Measurements from ENCODE around the gene MSI2.

MSI2 gene

DNA sequence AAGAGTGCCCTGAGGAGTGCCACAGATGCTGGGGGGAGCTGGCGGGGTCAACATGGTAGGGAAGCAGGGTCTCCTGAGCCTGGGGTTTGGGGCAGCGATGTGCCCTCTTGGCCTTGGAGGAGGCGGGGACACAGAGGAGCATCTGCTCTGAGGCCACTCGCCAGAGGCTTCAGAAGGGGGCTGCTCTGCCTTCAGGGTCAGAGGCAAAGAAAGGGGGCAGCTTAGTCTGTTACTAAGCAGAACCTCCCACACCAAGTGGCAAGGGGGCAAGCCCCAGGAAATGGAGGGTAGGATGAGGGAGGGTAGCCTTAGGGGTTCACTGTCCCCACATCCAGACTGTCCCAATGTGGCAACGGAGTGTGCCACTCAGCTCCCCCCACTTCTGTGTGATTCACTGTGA is 470.5 kb downstream of the MSI2 start:
- no peaks in the 10 kb centered on the region for H3K27me3 ChIP-seq (ENCODE audit: control insufficient read depth, insufficient read depth, low read length)
- H3K9ac ChIP-seq (ENCODE audit: low read length): no peak overlapping the region
- H3K27ac ChIP-seq (ENCODE audit: low read depth, low read length): no peak overlapping the region
- H3K4me3 ChIP-seq (ENCODE audit: low read length): no peak overlapping the region
- H3K4me1 ChIP-seq (ENCODE audit: control insufficient read depth, insufficient read depth, low read length): no peaks in the 10 kb centered on the region
- H3K36me3 ChIP-seq (ENCODE audit: control insufficient read depth, insufficient read depth, low read length): no peaks in the 10 kb centered on the region

DNA sequence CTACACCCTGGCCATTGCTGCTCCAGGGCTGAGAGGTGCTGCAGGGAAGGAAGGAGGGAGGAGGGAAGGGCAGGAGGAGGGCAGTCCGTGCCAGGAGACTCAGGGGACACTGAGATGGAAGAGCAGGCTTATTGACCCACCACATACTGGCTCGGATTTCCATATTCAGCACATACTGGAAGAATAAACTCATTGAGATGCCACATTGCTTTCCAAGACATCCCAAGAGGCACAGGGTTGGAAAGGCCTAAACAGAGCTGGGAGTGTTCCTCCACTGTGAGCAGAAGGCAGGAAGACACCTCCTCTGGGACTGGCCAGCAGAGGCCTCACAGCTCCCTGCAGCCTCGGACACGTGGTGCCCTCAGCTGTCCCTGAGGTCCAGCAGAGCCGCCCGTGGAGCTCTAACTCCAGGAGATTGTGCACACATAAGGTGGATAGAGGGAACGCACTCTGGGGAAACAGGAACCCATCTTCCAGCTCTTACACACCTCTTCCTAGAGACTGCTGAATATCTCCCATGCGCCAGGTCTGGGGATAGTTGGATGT is 471.4 kb downstream of the MSI2 start:
- Histone ChIP-seq H3K9ac (ENCODE audit: low read length) (no peak overlapping the region), H3K27me3 (ENCODE audit: control insufficient read depth, insufficient read depth, low read length) (no peaks in the 10 kb centered on the region), H3K4me1 (ENCODE audit: control insufficient read depth, insufficient read depth, low read length) (no peaks in the 10 kb centered on the region), H3K4me3 (ENCODE audit: low read length) (no peak overlapping the region), H3K36me3 (ENCODE audit: control insufficient read depth, insufficient read depth, low read length) (no peaks in the 10 kb centered on the region), H3K27ac (ENCODE audit: low read depth, low read length) (no peak overlapping the region)

DNA sequence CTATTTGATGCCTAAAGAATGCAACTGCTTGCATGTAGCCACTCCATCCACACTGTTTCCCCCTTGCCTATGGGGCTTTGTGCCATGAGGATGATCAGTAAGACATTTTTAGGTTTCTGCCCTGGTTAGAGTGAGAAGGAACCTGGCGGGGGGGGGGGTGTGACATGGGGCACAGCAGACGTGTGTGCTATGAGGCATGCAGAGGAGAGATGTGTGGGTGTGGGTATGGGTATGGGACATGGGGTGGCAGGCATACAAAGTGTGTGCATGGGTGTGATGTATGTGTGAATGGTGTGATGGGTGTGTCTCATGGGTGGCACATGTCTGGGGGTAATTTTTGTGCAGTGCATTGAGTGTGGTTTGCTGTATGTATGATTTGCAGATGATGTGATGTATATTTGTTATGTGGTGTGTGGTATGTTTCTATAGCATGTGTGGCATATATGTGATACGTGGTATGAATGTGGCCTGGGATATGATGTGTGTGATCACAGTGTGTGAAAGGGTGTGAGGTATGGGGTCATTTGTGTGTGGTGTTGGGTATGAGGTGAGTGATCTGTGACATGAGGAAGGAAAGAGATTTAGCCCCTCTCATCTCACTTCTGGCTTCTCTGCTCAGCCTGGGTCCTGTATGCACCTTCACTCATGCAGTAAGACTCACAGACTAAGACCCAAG is 473.8 kb downstream of the MSI2 start:
- no peak overlapping the region for H3K4me3 ChIP-seq (ENCODE audit: low read length)
- H3K9ac ChIP-seq (ENCODE audit: low read length): no peak overlapping the region
- H3K36me3 ChIP-seq (ENCODE audit: control insufficient read depth, insufficient read depth, low read length): no peaks in the 10 kb centered on the region
- H3K4me1 ChIP-seq (ENCODE audit: control insufficient read depth, insufficient read depth, low read length): no peaks in the 10 kb centered on the region
- H3K27me3 ChIP-seq (ENCODE audit: control insufficient read depth, insufficient read depth, low read length): no peaks in the 10 kb centered on the region
- no peak overlapping the region for H3K27ac ChIP-seq (ENCODE audit: low read depth, low read length)

DNA sequence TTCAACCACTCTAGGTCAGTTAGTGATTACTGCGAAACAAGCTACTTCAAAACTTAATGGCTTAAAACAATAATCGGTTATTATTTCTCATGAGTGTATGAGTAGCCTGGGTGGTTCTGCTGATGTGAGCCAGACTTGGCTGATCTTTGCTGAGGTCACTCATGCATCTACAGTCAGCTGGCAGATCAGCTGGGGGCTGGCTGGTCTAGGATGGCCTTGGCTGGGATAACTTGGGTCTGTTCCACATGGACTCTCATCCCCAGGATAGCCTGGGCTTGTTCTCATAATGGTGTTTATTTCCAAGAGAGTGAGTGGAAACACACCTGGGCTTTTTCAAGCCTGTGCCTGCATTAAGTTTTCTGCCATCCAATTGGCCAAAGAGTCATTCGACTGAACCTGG is 475.7 kb downstream of the MSI2 start:
- Histone ChIP-seq H3K9ac (ENCODE audit: low read length) (no peak overlapping the region), H3K4me3 (ENCODE audit: low read length) (no peak overlapping the region), H3K4me1 (ENCODE audit: control insufficient read depth, insufficient read depth, low read length) (no peaks in the 10 kb centered on the region), H3K27ac (ENCODE audit: low read depth, low read length) (no peak overlapping the region), H3K36me3 (ENCODE audit: control insufficient read depth, insufficient read depth, low read length) (no peaks in the 10 kb centered on the region), H3K27me3 (ENCODE audit: control insufficient read depth, insufficient read depth, low read length) (no peaks in the 10 kb centered on the region)

DNA sequence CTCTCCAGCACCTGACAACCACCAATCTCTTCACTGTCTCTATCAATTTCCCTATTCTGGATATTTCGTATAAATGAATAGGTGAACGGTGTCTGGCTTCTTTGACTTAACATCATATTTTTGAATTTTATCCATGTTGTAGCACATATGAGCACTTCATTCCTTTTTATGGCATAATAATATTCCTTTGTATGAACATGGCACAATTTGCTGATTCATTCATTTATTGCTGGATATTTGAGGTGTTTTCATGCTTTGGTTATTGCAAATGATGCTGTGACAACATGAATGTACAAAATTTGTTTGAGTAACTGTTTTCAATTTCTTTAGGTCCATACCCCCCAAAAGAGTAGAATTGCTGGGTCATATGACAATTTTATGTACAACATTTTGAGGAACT is 476.8 kb downstream of the MSI2 start:
- no peak overlapping the region for H3K27ac ChIP-seq (ENCODE audit: low read depth, low read length)
- H3K27me3 ChIP-seq (ENCODE audit: control insufficient read depth, insufficient read depth, low read length): no peaks in the 10 kb centered on the region
- H3K4me3 ChIP-seq (ENCODE audit: low read length): no peak overlapping the region
- H3K4me1 ChIP-seq (ENCODE audit: control insufficient read depth, insufficient read depth, low read length): no peaks in the 10 kb centered on the region
- H3K9ac ChIP-seq (ENCODE audit: low read length): no peak overlapping the region
- no peaks in the 10 kb centered on the region for H3K36me3 ChIP-seq (ENCODE audit: control insufficient read depth, insufficient read depth, low read length)
